Nephron progenitor cell (in vitro differentiated cells): ENCODE data around the gene HBG2.

ENCODE experiments used
- DNase-seq: peaks from one replicate; pipeline ENCODE4 v3.0.0; 2021
- H3K27ac Mint-ChIP-seq: 2 replicates; pipeline ENCODE4 v1.8.0; 2021; ENCODE audit warnings: mild to moderate bottlenecking, moderate library complexity, mixed read lengths
- H3K27me3 Mint-ChIP-seq: 2 replicates; pipeline ENCODE4 v1.8.0; 2021; ENCODE audit warnings: mild to moderate bottlenecking, low read depth, mixed read lengths; ENCODE audit not compliant: poor library complexity
- H3K36me3 Mint-ChIP-seq: 2 replicates; pipeline ENCODE4 v1.8.0; 2021; ENCODE audit warnings: low read depth, mixed read lengths
- H3K4me1 Mint-ChIP-seq: 2 replicates; pipeline ENCODE4 v1.8.0; 2021; ENCODE audit warnings: mixed read lengths
- H3K4me3 Mint-ChIP-seq: 2 replicates; pipeline ENCODE4 v1.8.0; 2021; ENCODE audit warnings: mild to moderate bottlenecking, moderate library complexity, mixed read lengths
- H3K9me3 Mint-ChIP-seq: 2 replicates; pipeline ENCODE4 v1.8.0; 2021; ENCODE audit warnings: mild to moderate bottlenecking, moderate library complexity, mixed read lengths
- CTCF ChIP-seq: fragments of 200-600 bp; sonication (generic); IDR thresholded peaks from 2 replicates; pipeline ENCODE4 v1.5.0; 2021; ENCODE audit warnings: antibody characterized with exemption

Gene HBG2

DNA sequence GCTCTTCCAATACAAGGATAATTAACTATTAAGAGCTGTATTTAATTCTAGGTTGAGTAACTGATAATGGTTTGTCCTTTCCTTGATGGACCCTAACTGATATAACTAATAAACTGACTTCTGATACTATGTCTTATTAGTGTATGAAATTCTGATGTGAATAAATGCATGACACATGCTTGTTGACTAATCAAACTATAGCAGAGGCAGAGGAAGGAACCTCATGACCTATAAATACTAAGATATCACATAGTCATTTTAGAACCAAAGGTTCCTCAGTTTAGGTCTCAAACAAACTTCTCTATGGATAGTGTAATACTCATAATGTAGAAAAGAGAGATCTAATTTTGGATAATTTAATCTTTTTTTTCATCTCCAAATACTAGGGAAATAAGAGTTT, 15.5 kb downstream of the HBG2 start:
- peaks cover 18% of the 10 kb centered on the region for H3K27me3 Mint-ChIP-seq
- no peaks in the 10 kb centered on the region for H3K36me3 Mint-ChIP-seq
- TF ChIP-seq CTCF, result no peak
- no peak overlapping the region for H3K4me3 Mint-ChIP-seq
- no peaks in the 10 kb centered on the region for H3K9me3 Mint-ChIP-seq
- no peak for DNase-seq
- H3K4me1 Mint-ChIP-seq, result no peaks in the 10 kb centered on the region
- H3K27ac Mint-ChIP-seq, result no peak overlapping the region

GRCh38 chr11:5238486-5238885, 16.1 kb downstream of the HBG2 start:
- no peaks in the 10 kb centered on the region for H3K9me3 Mint-ChIP-seq
- no peak for DNase-seq
- no peak overlapping the region for H3K4me3 Mint-ChIP-seq
- H3K27ac Mint-ChIP-seq, result no peak overlapping the region
- no peaks in the 10 kb centered on the region for H3K36me3 Mint-ChIP-seq
- no peak for TF ChIP-seq CTCF
- peaks cover 18% of the 10 kb centered on the region for H3K27me3 Mint-ChIP-seq
- no peaks in the 10 kb centered on the region for H3K4me1 Mint-ChIP-seq

DNA sequence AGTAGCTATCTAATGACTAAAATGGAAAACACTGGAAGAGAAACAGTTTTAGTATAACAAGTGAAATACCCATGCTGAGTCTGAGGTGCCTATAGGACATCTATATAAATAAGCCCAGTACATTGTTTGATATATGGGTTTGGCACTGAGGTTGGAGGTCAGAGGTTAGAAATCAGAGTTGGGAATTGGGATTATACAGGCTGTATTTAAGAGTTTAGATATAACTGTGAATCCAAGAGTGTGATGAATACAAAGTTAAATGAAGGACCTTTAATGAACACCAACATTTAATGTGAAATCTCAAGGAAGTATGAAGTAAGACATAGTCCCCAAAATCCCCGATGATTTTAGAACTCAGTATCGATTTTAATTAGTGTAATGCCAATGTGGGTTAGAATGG, 17.2 kb downstream of the HBG2 start:
- no peak for DNase-seq
- no peak for TF ChIP-seq CTCF
- H3K27me3 Mint-ChIP-seq, result peaks cover 18% of the 10 kb centered on the region
- H3K9me3 Mint-ChIP-seq, result no peaks in the 10 kb centered on the region
- no peaks in the 10 kb centered on the region for H3K4me1 Mint-ChIP-seq
- no peaks in the 10 kb centered on the region for H3K36me3 Mint-ChIP-seq
- no peak overlapping the region for H3K27ac Mint-ChIP-seq
- H3K4me3 Mint-ChIP-seq, result no peak overlapping the region

DNA sequence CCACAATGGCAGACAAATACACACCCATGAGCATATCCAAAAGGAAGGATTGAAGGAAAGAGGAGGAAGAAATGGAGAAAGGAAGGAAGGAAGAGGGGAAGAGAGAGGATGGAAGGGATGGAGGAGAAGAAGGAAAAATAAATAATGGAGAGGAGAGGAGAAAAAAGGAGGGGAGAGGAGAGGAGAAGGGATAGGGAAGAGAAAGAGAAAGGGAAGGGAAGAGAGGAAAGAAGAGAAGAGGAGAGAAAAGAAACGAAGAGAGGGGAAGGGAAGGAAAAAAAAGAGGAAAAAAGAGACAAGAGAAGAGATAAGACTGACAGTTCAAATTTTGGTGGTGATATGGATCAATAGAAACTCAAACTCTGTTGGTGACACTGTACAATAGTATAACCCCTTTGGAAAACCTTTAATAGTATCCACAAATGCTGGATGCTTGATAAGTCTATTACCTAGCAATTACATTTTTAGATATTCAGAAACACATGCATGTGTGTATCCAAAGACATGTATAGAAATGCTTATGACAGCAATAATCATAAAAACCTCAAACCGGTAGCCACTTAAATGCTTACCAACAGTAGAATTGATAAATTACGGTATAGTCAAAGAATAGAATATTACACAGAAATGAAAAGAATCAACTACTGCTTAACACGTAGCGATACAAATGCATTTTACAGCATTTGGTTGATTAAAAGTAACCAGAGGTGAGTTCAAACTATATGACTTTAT, 19.1 kb downstream of the HBG2 start:
- TF ChIP-seq CTCF, result no peak
- H3K4me3 Mint-ChIP-seq, result no peak overlapping the region
- H3K4me1 Mint-ChIP-seq, result no peaks in the 10 kb centered on the region

GRCh38 chr11:5234381-5234834, 20.2 kb downstream of the HBG2 start, which contains the start of gene HBD:
Gene HBD (minus strand): TSS chr11:5234483. CDS start chr11:5234433, 50 bp downstream.
- Mint-ChIP-seq H3K4me3 (no peak within 1 kb of the TSS), H3K4me1 (no peaks in the 10 kb centered on the region), H3K27ac (no peak within 1 kb of the TSS), H3K27me3 (peaks cover 15% of the 10 kb centered on the region), H3K9me3 (no peaks in the 10 kb centered on the region), H3K36me3 (no peaks in the 10 kb centered on the region)
- TF ChIP-seq CTCF, result no peak
- DNase-seq, result no peak

More for the DNA sequence above, 19.1 kb downstream of the HBG2 start:
- H3K9me3 Mint-ChIP-seq, result no peaks in the 10 kb centered on the region
- no peaks in the 10 kb centered on the region for H3K36me3 Mint-ChIP-seq
- H3K27me3 Mint-ChIP-seq, result peaks cover 16% of the 10 kb centered on the region
- DNase-seq, result no peak
- H3K27ac Mint-ChIP-seq, result no peak overlapping the region

DNA sequence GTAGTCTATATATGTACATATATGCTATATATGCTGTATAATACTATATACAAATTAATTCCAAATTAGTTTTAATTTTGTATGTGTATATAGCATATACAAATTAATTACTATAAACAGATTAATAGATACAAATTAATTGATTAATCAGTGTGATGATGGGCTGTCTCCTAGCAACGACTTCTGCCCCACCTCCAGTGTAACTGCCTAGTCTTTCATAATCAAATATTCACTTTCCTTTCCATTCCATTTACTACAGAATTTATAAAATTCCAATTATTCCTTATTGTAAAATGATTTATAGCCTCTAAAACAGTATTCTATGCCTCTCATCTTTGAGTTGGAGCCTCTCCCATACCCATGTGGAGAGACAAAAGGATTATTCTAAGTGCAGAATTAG, 21.3 kb downstream of the HBG2 start:
- Mint-ChIP-seq H3K36me3 (no peaks in the 10 kb centered on the region), H3K9me3 (no peaks in the 10 kb centered on the region), H3K4me1 (no peaks in the 10 kb centered on the region), H3K4me3 (no peak overlapping the region), H3K27ac (no peak overlapping the region), H3K27me3 (peaks cover 8% of the 10 kb centered on the region)
- DNase-seq, result no peak
- no peak for TF ChIP-seq CTCF
